Stimulated activated CD4-positive, alpha-beta T cell treated with anti-CD3 and anti-CD28 coated beads, Interleukin-12 subunit alpha, Interleukin-12 subunit beta, amount 100 ng/mL, for 48 hours (primary cell): ENCODE data around the gene TDRD9.

Source experiments
- DNase-seq, 3 donors: peaks; one replicate each; pipeline ENCODE4 v3.0.0-alpha.2; 2020; ENCODE audit warnings: low read depth in 2 of 3, low spot score in 1 of 3

The TDRD9 gene

GRCh38 chr14:104064003-104064402, 135.7 kb downstream of the TDRD9 start:
- DNase-seq, result no peak

- DNase-seq, result no peak
Measured at GRCh38 chr14:104066279-104066678, 138.0 kb downstream of the TDRD9 start.

- DNase-seq, result no peak
Measured at GRCh38 chr14:104066719-104067295, 138.6 kb downstream of the TDRD9 start.

GRCh38 chr14:104069541-104069940, 141.3 kb downstream of the TDRD9 start:
- no peak for DNase-seq

GRCh38 chr14:104072586-104072985, 144.3 kb downstream of the TDRD9 start:
- DNase-seq, result no peak

- DNase-seq, result no peak
Measured at GRCh38 chr14:104073764-104074163, 145.5 kb downstream of the TDRD9 start.

- DNase-seq, result no peak
Measured at GRCh38 chr14:104075530-104076151, 147.4 kb downstream of the TDRD9 start.

- DNase-seq, result no peak
Measured at GRCh38 chr14:104076743-104077142, 148.5 kb downstream of the TDRD9 start.

- peak; percentile 77 to 84 (median 79) for DNase-seq
Measured at GRCh38 chr14:104078031-104078455, 149.8 kb downstream of the TDRD9 start.

- no peak for DNase-seq
Measured at GRCh38 chr14:104080376-104081260, 152.4 kb downstream of the TDRD9 start.

- DNase-seq, result no peak
Measured at GRCh38 chr14:104081261-104081835, 153.1 kb downstream of the TDRD9 start.

GRCh38 chr14:104081951-104082464, 153.8 kb downstream of the TDRD9 start:
- no peak for DNase-seq

GRCh38 chr14:104082807-104083206, 154.6 kb downstream of the TDRD9 start:
- no peak for DNase-seq

- no peak for DNase-seq
Measured at GRCh38 chr14:104084251-104085002, 156.2 kb downstream of the TDRD9 start.

- DNase-seq, result no peak
Measured at GRCh38 chr14:104085032-104085888, 157.0 kb downstream of the TDRD9 start, which contains the start of gene ASPG. Gene ASPG (plus strand): TSS chr14:104085700. CDS start chr14:104085771, 71 bp downstream.

- no peak for DNase-seq
Measured at GRCh38 chr14:104085889-104086201, 157.6 kb downstream of the TDRD9 start.

- DNase-seq, result no peak
Measured at GRCh38 chr14:104086210-104086660, 158.0 kb downstream of the TDRD9 start.

- no peak for DNase-seq
Measured at GRCh38 chr14:104086661-104087461, 158.6 kb downstream of the TDRD9 start.

- DNase-seq, result no peak
Measured at GRCh38 chr14:104087505-104087904, 159.2 kb downstream of the TDRD9 start.
